ENCODE data around the gene TP73. TPM values are rescaled to one million over a fixed set of nuclear protein-coding genes. Genes with fewer than 3 reads are reported as not detected.
A peak's percentile ranks its signal among the peaks of the same experiment; 100 is the strongest.

Gene TP73
- total RNA-seq, 4 donors from 2014 or later = 4.9 to 8.8 (median 7.0) TPM

GRCh38 chr1:3692598-3692997 is 40.3 kb downstream of the TP73 start:
- H3K27me3 ChIP-seq = peaks cover 0 to 47% (median 0%) of the 10 kb centered on the region in 4 donors
- H3K4me1 ChIP-seq = peaks cover 0 to 58% (median 30%) of the 10 kb centered on the region in 3 donors
- no peak overlapping the region for H3K27ac ChIP-seq
- intact Hi-C loops (cut with DNase I) = no loop called here
- no peaks in the 10 kb centered on the region for H3K9me3 ChIP-seq
- TF ChIP-seq POLR2A (IDR thresholded peaks at IDR 0.05) (no peak), CTCF (IDR thresholded peaks at IDR 0.05) (no peak)
- no peaks in the 10 kb centered on the region for H3K36me3 ChIP-seq
- no peak overlapping the region for H3K4me3 ChIP-seq
- DNase-seq = no peak
- 85% methylated on average over 10 of the region's 13 CpGs; no CpG with 5 or more reads in 1 of the 2 donors for WGBS, 2 donors

- H3K27me3 ChIP-seq = peaks cover 0 to 53% (median 0%) of the 10 kb centered on the region in 4 donors
- no peak for TF ChIP-seq POLR2A (IDR thresholded peaks at IDR 0.05)
- no peak for TF ChIP-seq CTCF (IDR thresholded peaks at IDR 0.05)
- peaks cover 3 to 61% (median 32%) of the 10 kb centered on the region in 3 donors for H3K4me1 ChIP-seq
- no peaks in the 10 kb centered on the region for H3K9me3 ChIP-seq
- no peaks in the 10 kb centered on the region for H3K36me3 ChIP-seq
- DNase-seq = no peak
- intact Hi-C loops (cut with DNase I) = no loop called here
- H3K4me3 ChIP-seq = no peak overlapping the region
- H3K27ac ChIP-seq = no peak overlapping the region
- 90 to 97% methylated on average over 5 to 7 of the region's 11 CpGs for WGBS, 2 donors
These were observed 41.0 kb downstream of the TP73 start for GRCh38 chr1:3693321-3693720.

- TF ChIP-seq CTCF (IDR thresholded peaks at IDR 0.05) (peak; percentile 51 to 89 (median 74)), POLR2A (IDR thresholded peaks at IDR 0.05) (no peak)
- H3K27ac ChIP-seq = no peak overlapping the region
- peaks cover 9 to 61% (median 33%) of the 10 kb centered on the region in 3 donors for H3K4me1 ChIP-seq
- intact Hi-C loops (cut with DNase I) = no loop called here
- H3K36me3 ChIP-seq = no peaks in the 10 kb centered on the region
- no peaks in the 10 kb centered on the region for H3K9me3 ChIP-seq
- H3K27me3 ChIP-seq = peaks cover 0 to 53% (median 0%) of the 10 kb centered on the region in 4 donors
- H3K4me3 ChIP-seq = no peak overlapping the region
- no peak for DNase-seq
- 38 to 50% methylated on average over 15 to 22 of the region's 33 CpGs for WGBS, 2 donors
These were observed 43.3 kb downstream of the TP73 start for GRCh38 chr1:3695326-3696217.

GRCh38 chr1:3696689-3697088 is 44.4 kb downstream of the TP73 start:
- Histone ChIP-seq H3K9me3 (no peaks in the 10 kb centered on the region), H3K36me3 (no peaks in the 10 kb centered on the region), H3K4me3 (no peak overlapping the region), H3K27ac (no peak overlapping the region), H3K4me1 (peaks cover 9 to 60% (median 26%) of the 10 kb centered on the region in 3 donors), H3K27me3 (peaks cover 0 to 56% (median 0%) of the 10 kb centered on the region in 4 donors)
- intact Hi-C loops (cut with DNase I) = no loop called here
- no peak for TF ChIP-seq CTCF (IDR thresholded peaks at IDR 0.05)
- TF ChIP-seq POLR2A (IDR thresholded peaks at IDR 0.05) = no peak
- no peak for DNase-seq
- 86 to 90% methylated on average over 2 to 5 of the region's 9 CpGs for WGBS, 2 donors

GRCh38 chr1:3697104-3697503 is 44.8 kb downstream of the TP73 start:
- no peak for DNase-seq
- TF ChIP-seq POLR2A (IDR thresholded peaks at IDR 0.05) (no peak), CTCF (IDR thresholded peaks at IDR 0.05) (no peak)
- no peaks in the 10 kb centered on the region for H3K36me3 ChIP-seq
- peaks cover 0 to 61% (median 0%) of the 10 kb centered on the region in 4 donors for H3K27me3 ChIP-seq
- intact Hi-C loops (cut with DNase I) = no loop called here
- peaks cover 9 to 63% (median 28%) of the 10 kb centered on the region in 3 donors for H3K4me1 ChIP-seq
- no peaks in the 10 kb centered on the region for H3K9me3 ChIP-seq
- no peak overlapping the region for H3K27ac ChIP-seq
- 90 to 92% methylated on average over 17 to 22 of the region's 22 CpGs for WGBS, 2 donors
- no peak overlapping the region for H3K4me3 ChIP-seq
